Endothelial cell of umbilical vein (primary cell): ENCODE data around the gene AUTS2. TPM values are rescaled to one million over a fixed set of nuclear protein-coding genes. Genes with fewer than 3 reads are reported as not detected.

Experiments
- BruUV-seq: library from RNA; stranded (reverse); fragments of 400-500 nt; replicated peaks from 2 replicates; lab custom pipeline; 2021; lab: Mats Ljungman, UMichigan
- CTCF ChIA-PET: fragments of 300-600, 350-600 bp; sonication (Branson Sonifier 250); formaldehyde crosslinking; loops from one replicate; lab custom pipeline; 2021; ENCODE audit warnings: antibody characterized with exemption, inconsistent platforms; lab: Charles Lee
- POLR2A ChIA-PET: fragments of 300-600, 350-600 bp; sonication (Branson Sonifier 250); formaldehyde crosslinking; loops from one replicate; lab custom pipeline; 2021; ENCODE audit warnings: antibody characterized with exemption, inconsistent platforms; lab: Charles Lee
- DNase-seq: peaks from one replicate; pipeline ENCODE4 v3.0.0-alpha.2; 2011; ENCODE audit warnings: low read depth, low spot score
- FAIRE-seq: peaks from 2 replicates; lab custom pipeline; 2011; peaks lifted over from hg19 to GRCh38; lab: Jason Lieb, UNC
- H2AFZ ChIP-seq: 2 replicates; pipeline ENCODE4 v1.6.0; 2012; ENCODE audit warnings: low read depth, low read length, control low read depth, inconsistent platforms
- H3K27ac ChIP-seq: 2 replicates; pipeline ENCODE4 v1.5.1; 2011; ENCODE audit warnings: low read depth, mild to moderate bottlenecking, control low read depth, low read length, moderate library complexity; ENCODE audit not compliant: insufficient read depth
- H3K27me3 ChIP-seq, 2 experiments: 2 replicates each; pipeline versions ENCODE4 v1.6.0 to v1.6.1; 2011; ENCODE audit warnings: low read length in 2 of 2, mixed read lengths in 1 of 2; ENCODE audit not compliant: control insufficient read depth in 2 of 2, insufficient read depth in 2 of 2
- H3K36me3 ChIP-seq, 2 experiments: 2 replicates in 1 of 2; 3 replicates in 1 of 2; pipeline ENCODE4 v1.5.1; 2011; ENCODE audit warnings: low read length in 2 of 2, mild to moderate bottlenecking in 1 of 2, moderate library complexity in 1 of 2; ENCODE audit not compliant: control insufficient read depth in 2 of 2, insufficient read depth in 2 of 2; ENCODE audit errors: extremely low read depth in 1 of 2
- H3K4me1 ChIP-seq: 3 replicates; pipeline ENCODE4 v1.5.1; 2011; ENCODE audit warnings: mild to moderate bottlenecking, low read length; ENCODE audit not compliant: control insufficient read depth, insufficient read depth; ENCODE audit errors: extremely low read depth
- H3K4me2 ChIP-seq: 2 replicates; pipeline ENCODE4 v1.6.1; 2011; ENCODE audit warnings: low read length, control low read depth, mixed read lengths; ENCODE audit not compliant: insufficient read depth
- H3K4me3 ChIP-seq, 3 experiments: fragments of 200-600 bp in 1 of 3; sonication (generic), shearing (Covaris generic) in 1 of 3; replicated peaks in 1 of 3; 2 replicates each; pipeline ENCODE4 v1.5.1; 2011 to 2016; ENCODE audit warnings: control low read depth in 3 of 3, low read length in 3 of 3, mild to moderate bottlenecking in 2 of 3, inconsistent platforms in 1 of 3, low read depth in 1 of 3, moderate library complexity in 1 of 3; ENCODE audit not compliant: insufficient read depth in 1 of 3
- H3K79me2 ChIP-seq: 2 replicates; pipeline ENCODE4 v1.6.0; 2012; ENCODE audit warnings: low read length, inconsistent platforms; ENCODE audit not compliant: control insufficient read depth, insufficient read depth
- H3K9ac ChIP-seq: replicated peaks from 2 replicates; pipeline ENCODE3; 2011; ENCODE audit warnings: low read length, control low read depth; ENCODE audit not compliant: insufficient read depth; ENCODE audit errors: extremely low read depth
- H3K9me1 ChIP-seq: replicated peaks from 3 replicates; pipeline ENCODE4 v1.6.0; 2011; ENCODE audit warnings: mild to moderate bottlenecking, low read length; ENCODE audit not compliant: control insufficient read depth, insufficient read depth; ENCODE audit errors: extremely low read depth
- H3K9me3 ChIP-seq: replicated peaks from 2 replicates; pipeline ENCODE4 v1.5.1; 2012; ENCODE audit warnings: low read length, inconsistent platforms; ENCODE audit not compliant: control insufficient read depth, insufficient read depth
- H4K20me1 ChIP-seq: replicated peaks from 2 replicates; pipeline ENCODE3; 2011; ENCODE audit warnings: mild to moderate bottlenecking, low read length; ENCODE audit not compliant: control insufficient read depth, insufficient read depth; ENCODE audit errors: extremely low read depth
- EZH2 ChIP-seq: IDR thresholded peaks from 2 replicates; pipeline ENCODE4 v1.6.1; 2012; ENCODE audit warnings: borderline replicate concordance, low read depth, mild to moderate bottlenecking, moderate library complexity, low read length, inconsistent platforms; ENCODE audit not compliant: severe bottlenecking
- FOS ChIP-seq: IDR thresholded peaks from 2 replicates; pipeline ENCODE4 v1.6.1; 2011; ENCODE audit warnings: mild to moderate bottlenecking, low read length, moderate library complexity, borderline replicate concordance; ENCODE audit not compliant: insufficient read depth
- JUN ChIP-seq: IDR thresholded peaks from 2 replicates; pipeline ENCODE4 v1.6.1; 2011; ENCODE audit warnings: borderline replicate concordance, low read depth; ENCODE audit not compliant: insufficient read length, insufficient read depth
- POLR2A ChIP-seq: IDR thresholded peaks from 2 replicates; pipeline ENCODE4 v1.6.1; 2012; ENCODE audit warnings: low read depth, mild to moderate bottlenecking, control low read depth, low read length
- POLR2AphosphoS5 ChIP-seq: IDR thresholded peaks from 2 replicates; pipeline ENCODE4 v1.6.1; 2012; ENCODE audit warnings: low read depth, mild to moderate bottlenecking, control low read depth, low read length, moderate library complexity; ENCODE audit not compliant: insufficient read depth
- dilution Hi-C: fragments of 300-500 bp; cut with MboI; formaldehyde crosslinking; loops from one replicate; pipeline ENCODE4 v1.15.0; 2019; ENCODE audit warnings: low sequenced_read_pairs; ENCODE audit not compliant: extremely low pct_ligation_motif_present
- intact Hi-C: fragments of 100-400 bp; cut with micrococcal nuclease; formaldehyde crosslinking; loops from one replicate; pipeline ENCODE4 v1.10.0; 2022
- polyA plus RNA-seq, 4 experiments: library from polyadenylated mRNA; depleted of rRNA in 3 of 4; stranded (reverse) in 3 of 4; unstranded in 1 of 4; fragments of >200 nt; gene quantifications; 2 replicates each; pipeline versions ENCODE4 v1.2.1 to v1.2.3, GENCODE V29; 2011 to 2012; ENCODE audit warnings: missing spikeins in 1 of 4
- total RNA-seq: library from RNA; stranded (reverse); gene quantifications from 2 replicates; pipeline ENCODE4 v1.2.3, GENCODE V29; 2021
- TF ChIP-seq, protein P1 (sequence below), 2 donors: IDR thresholded peaks; 1 replicate in 1 of 2; 2 replicates in 1 of 2; pipeline ENCODE4 v1.5.1; 2011; ENCODE audit warnings: low read length in 2 of 2, mild to moderate bottlenecking in 2 of 2, moderate library complexity in 2 of 2, control low read depth in 1 of 2, inconsistent platforms in 1 of 2, low read depth in 1 of 2; ENCODE audit not compliant: insufficient read depth in 1 of 2; ENCODE audit errors: extremely low read depth in 1 of 2

AUTS2 gene
- total and polyA plus RNA-seq, 2 donors (not counting 3 experiments of a cell fraction or from before 2014, with no cell fraction given): 0.59 to 8.0 TPM

DNA sequence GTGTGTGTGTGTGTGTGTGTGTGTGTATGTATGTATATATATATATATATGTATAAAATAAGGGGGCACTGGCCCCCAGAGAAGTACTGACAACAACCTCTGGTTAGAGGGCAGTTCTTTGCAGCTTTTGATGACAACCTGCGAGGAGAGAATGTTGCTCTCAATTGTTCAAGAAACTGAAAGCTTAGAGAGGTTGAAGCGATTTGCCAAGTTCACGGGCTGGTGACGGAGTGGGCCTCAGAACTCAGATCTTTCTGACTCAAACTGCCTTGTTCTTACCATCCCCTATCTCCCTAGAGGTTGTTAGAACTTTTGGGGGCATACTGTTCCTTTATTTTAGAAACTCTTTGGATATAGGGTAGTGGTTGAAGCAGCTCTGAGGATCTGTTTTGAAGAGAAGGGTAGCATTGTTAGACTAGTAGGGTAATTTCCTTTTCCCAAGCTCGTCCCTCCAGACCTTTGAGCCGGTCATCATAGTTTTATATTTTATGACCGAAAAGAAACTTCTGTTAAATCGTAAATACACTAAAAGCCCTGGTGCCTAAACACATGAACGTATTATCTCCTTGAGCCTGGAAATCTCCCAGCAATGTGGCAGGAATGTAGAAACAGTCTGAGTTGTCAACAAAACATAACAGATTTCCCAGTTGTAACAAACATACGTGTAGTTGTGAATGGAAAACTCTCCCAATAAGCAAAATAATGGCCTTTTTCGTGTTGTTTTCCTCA, 992.0 kb downstream of the AUTS2 start:
- TF ChIP-seq FOS (no peak), POLR2AphosphoS5 (no peak), JUN (no peak), POLR2A (no peak), EZH2 (no peak)
- TF ChIP-seq, protein P1, sequence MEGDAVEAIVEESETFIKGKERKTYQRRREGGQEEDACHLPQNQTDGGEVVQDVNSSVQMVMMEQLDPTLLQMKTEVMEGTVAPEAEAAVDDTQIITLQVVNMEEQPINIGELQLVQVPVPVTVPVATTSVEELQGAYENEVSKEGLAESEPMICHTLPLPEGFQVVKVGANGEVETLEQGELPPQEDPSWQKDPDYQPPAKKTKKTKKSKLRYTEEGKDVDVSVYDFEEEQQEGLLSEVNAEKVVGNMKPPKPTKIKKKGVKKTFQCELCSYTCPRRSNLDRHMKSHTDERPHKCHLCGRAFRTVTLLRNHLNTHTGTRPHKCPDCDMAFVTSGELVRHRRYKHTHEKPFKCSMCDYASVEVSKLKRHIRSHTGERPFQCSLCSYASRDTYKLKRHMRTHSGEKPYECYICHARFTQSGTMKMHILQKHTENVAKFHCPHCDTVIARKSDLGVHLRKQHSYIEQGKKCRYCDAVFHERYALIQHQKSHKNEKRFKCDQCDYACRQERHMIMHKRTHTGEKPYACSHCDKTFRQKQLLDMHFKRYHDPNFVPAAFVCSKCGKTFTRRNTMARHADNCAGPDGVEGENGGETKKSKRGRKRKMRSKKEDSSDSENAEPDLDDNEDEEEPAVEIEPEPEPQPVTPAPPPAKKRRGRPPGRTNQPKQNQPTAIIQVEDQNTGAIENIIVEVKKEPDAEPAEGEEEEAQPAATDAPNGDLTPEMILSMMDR (IDR thresholded peaks at IDR 0.05; ENCODE audit: extremely low read depth in 1 of 2, insufficient read depth in 1 of 2, low read depth in 1 of 2, low read length in 2 of 2): no peak
- H3K4me2 ChIP-seq: no peak overlapping the region
- H3K9me3 ChIP-seq: peaks cover 1% of the 10 kb centered on the region
- no TSS peak for BruUV-seq
- no peaks in the 10 kb centered on the region for H3K27me3 ChIP-seq
- DNase-seq (no peak), FAIRE-seq (no peak)
- H3K4me3 ChIP-seq: no peak overlapping the region
- no peak overlapping the region for H3K9ac ChIP-seq
- no peaks in the 10 kb centered on the region for H3K79me2 ChIP-seq
- no peak overlapping the region for H3K27ac ChIP-seq
- dilution Hi-C loops (no loop called here), intact Hi-C loops (no loop called here)
- H3K4me1 ChIP-seq: no peaks in the 10 kb centered on the region
- POLR2A ChIA-PET: no interaction called here
- H3K36me3 ChIP-seq: no peaks in the 10 kb centered on the region
- no peaks in the 10 kb centered on the region for H3K9me1 ChIP-seq
- H4K20me1 ChIP-seq: no peaks in the 10 kb centered on the region
- CTCF ChIA-PET: no interaction called here
- H2AFZ ChIP-seq: no peak overlapping the region
